Ishikawa (cell line): ENCODE data around the gene DIP2B.

Source experiments
- CEBPB ChIP-seq: IDR thresholded peaks from 2 replicates; pipeline ENCODE4 v1.6.1; 2012
- CREB1 ChIP-seq: IDR thresholded peaks from 2 replicates; pipeline ENCODE4 v1.6.1; 2012; ENCODE audit warnings: low read depth
- EGR1 ChIP-seq: IDR thresholded peaks from 2 replicates; pipeline ENCODE4 v1.6.1; 2012
- EP300 ChIP-seq: IDR thresholded peaks from 2 replicates; pipeline ENCODE4 v1.6.1; 2012; ENCODE audit warnings: borderline replicate concordance
- FOXM1 ChIP-seq: IDR thresholded peaks from 2 replicates; pipeline ENCODE4 v1.6.1; 2012; ENCODE audit warnings: low read depth, borderline replicate concordance
- NFIC ChIP-seq: IDR thresholded peaks from 2 replicates; pipeline ENCODE4 v1.6.1; 2012
- RAD21 ChIP-seq: IDR thresholded peaks from 2 replicates; pipeline ENCODE4 v1.6.1; 2012; ENCODE audit warnings: low read depth
- TAF1 ChIP-seq: IDR thresholded peaks from 2 replicates; pipeline ENCODE4 v1.6.1; 2012; ENCODE audit warnings: low read depth, mild to moderate bottlenecking
- TCF12 ChIP-seq: IDR thresholded peaks from 2 replicates; pipeline ENCODE4 v1.6.1; 2012; ENCODE audit warnings: low read depth
- TEAD4 ChIP-seq: IDR thresholded peaks from 2 replicates; pipeline ENCODE4 v1.6.1; 2012
- YY1 ChIP-seq: IDR thresholded peaks from 2 replicates; pipeline ENCODE4 v1.6.1; 2012; ENCODE audit warnings: low read depth
- ZBTB7A ChIP-seq: IDR thresholded peaks from 2 replicates; pipeline ENCODE4 v1.6.1; 2012; ENCODE audit warnings: low read depth
- TF ChIP-seq, protein P1 (sequence below): IDR thresholded peaks from 2 replicates; pipeline ENCODE4 v1.6.1; 2012; ENCODE audit warnings: low read depth, mild to moderate bottlenecking
- TF ChIP-seq, protein P2 (sequence below): IDR thresholded peaks from 2 replicates; pipeline ENCODE4 v1.6.1; 2012
- TF ChIP-seq, protein P3 (sequence below): IDR thresholded peaks from 2 replicates; pipeline ENCODE4 v1.6.1; 2012

The DIP2B gene

DNA sequence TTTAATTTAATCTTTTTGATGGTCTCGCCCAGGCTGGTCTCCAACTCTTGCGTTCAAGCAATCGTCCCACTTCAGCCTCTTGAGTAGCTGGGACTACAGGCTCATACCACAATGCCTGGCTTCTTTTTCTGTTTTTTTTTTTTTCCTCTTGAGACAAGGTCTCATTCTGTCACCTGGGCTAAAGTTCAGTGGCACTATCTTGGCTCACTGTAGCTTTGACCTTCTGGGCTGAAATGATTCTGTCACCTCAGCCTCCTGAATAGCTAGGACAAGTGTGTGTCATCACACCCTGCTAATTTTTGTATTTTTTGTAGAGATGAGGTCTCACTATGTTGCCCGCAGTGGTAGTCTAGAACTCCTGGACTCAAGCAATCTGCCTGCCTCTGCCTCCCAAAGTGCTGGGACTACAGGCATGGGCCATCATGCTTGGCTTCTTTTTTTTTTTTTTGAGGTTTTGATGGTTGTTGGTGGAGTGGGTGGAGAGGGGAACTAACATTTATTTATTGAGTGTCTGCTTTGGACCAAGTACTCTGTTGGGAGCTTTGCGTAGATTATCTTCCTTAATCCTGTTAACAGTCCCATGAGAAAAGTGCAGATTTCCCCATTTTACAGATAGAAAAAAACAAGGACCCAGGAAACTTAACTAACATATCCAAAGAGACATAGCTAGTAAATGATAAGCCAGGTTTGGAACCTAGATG, 102.0 kb downstream of the DIP2B start:
- TF ChIP-seq EP300 (no peak), CREB1 (no peak), CEBPB (no peak), YY1 (no peak), NFIC (no peak), TAF1 (no peak), FOXM1 (no peak), EGR1 (no peak)

DNA sequence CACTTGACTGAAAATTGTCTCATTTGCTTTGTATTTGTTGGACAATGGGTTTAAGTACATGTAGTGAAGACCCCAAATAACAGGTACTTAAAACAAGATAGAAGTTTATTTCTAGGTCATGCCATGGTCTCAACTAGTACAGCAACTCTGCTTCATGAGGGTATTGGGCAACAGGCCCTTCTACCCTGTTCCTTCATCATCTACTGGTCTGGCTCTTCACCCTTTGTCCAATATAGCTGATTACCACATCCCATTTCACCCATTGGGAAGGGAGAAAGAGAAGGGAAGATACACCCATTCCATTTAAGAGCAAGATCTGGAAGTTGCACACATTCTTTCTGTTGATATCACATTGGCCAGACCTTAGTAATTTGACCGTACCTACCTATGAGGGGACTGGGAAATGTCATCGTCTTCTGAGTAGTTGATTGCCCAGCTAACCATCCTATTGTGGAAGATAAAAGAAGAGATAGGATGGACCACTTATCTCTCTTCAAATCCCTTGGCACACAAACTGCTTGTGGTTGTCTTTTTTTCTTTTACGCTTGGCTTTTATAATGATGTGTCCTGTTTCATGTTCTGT, 104.6 kb downstream of the DIP2B start:
- TF ChIP-seq TCF12 (no peak), NFIC (no peak), TEAD4 (no peak), YY1 (no peak), CREB1 (no peak), FOXM1 (no peak), RAD21 (no peak), CEBPB (no peak), EP300 (no peak), EGR1 (no peak), ZBTB7A (no peak), TAF1 (no peak)
- TF ChIP-seq, protein P1, sequence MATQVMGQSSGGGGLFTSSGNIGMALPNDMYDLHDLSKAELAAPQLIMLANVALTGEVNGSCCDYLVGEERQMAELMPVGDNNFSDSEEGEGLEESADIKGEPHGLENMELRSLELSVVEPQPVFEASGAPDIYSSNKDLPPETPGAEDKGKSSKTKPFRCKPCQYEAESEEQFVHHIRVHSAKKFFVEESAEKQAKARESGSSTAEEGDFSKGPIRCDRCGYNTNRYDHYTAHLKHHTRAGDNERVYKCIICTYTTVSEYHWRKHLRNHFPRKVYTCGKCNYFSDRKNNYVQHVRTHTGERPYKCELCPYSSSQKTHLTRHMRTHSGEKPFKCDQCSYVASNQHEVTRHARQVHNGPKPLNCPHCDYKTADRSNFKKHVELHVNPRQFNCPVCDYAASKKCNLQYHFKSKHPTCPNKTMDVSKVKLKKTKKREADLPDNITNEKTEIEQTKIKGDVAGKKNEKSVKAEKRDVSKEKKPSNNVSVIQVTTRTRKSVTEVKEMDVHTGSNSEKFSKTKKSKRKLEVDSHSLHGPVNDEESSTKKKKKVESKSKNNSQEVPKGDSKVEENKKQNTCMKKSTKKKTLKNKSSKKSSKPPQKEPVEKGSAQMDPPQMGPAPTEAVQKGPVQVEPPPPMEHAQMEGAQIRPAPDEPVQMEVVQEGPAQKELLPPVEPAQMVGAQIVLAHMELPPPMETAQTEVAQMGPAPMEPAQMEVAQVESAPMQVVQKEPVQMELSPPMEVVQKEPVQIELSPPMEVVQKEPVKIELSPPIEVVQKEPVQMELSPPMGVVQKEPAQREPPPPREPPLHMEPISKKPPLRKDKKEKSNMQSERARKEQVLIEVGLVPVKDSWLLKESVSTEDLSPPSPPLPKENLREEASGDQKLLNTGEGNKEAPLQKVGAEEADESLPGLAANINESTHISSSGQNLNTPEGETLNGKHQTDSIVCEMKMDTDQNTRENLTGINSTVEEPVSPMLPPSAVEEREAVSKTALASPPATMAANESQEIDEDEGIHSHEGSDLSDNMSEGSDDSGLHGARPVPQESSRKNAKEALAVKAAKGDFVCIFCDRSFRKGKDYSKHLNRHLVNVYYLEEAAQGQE = no peak
- TF ChIP-seq, protein P2, sequence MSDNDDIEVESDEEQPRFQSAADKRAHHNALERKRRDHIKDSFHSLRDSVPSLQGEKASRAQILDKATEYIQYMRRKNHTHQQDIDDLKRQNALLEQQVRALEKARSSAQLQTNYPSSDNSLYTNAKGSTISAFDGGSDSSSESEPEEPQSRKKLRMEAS = no peak
- TF ChIP-seq, protein P3, sequence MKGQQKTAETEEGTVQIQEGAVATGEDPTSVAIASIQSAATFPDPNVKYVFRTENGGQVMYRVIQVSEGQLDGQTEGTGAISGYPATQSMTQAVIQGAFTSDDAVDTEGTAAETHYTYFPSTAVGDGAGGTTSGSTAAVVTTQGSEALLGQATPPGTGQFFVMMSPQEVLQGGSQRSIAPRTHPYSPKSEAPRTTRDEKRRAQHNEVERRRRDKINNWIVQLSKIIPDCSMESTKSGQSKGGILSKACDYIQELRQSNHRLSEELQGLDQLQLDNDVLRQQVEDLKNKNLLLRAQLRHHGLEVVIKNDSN = no peak

DNA sequence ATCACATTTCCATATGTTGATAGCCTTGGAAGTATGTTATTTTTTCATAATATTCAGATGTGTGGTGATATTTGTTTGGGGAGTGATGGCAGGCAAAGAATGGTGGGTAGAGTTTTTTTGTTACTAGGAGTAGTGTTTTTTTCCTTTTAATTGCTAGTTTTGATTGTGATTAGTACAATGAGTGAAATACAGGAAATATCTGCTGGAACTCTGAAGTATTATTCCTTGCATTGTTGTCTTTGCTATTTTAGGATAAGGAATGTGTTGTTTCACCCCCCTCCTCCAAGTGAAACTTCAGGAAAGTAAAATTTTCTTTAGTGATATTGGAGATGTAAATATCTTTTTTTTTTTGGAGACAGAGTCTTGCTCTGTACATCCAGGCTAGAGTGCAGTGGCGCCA, 105.4 kb downstream of the DIP2B start:
- TF ChIP-seq RAD21 (no peak), CEBPB (no peak)

DNA sequence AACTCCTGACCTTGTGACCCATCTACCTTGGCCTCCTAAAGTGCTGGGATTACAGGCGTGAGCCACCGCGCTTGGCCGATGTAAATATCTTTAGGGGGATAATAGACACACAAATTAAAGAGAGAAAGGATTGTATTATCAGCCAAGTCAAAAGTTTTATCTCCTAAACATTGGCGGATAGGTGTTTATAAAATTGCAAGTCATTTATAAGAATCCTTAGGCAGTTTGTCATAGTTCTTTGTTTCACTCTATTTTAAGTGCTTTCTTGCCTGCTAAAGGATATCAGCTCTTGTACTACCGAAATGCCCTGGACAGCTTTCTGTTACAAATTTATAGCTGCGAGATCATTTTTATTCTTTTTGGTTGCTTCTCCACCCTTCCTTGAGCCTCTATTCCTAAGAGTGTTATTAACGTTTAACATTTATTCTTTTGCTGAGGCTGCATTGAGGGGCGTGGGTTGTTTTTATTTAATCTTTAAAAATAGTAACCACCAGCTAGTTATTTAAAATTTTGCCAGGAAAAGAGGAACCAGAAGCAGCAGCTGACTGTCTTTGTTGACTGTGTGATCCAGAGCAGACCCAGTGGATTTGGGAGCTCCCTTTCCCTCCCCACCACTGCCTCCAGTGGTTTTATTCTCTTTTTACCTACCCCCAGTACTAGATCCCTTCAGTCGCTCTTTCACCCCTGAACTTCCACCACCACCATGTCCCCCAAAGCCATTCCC, 106.4 kb downstream of the DIP2B start:
- TF ChIP-seq TCF12 (no peak), NFIC (no peak), ZBTB7A (no peak), TEAD4 (no peak), RAD21 (no peak), CREB1 (no peak), FOXM1 (no peak), CEBPB (no peak), TAF1 (no peak), YY1 (no peak), EP300 (no peak), EGR1 (no peak)
- TF ChIP-seq, protein P1 = no peak
- TF ChIP-seq, protein P3 = no peak
- TF ChIP-seq, protein P2 = no peak

DNA sequence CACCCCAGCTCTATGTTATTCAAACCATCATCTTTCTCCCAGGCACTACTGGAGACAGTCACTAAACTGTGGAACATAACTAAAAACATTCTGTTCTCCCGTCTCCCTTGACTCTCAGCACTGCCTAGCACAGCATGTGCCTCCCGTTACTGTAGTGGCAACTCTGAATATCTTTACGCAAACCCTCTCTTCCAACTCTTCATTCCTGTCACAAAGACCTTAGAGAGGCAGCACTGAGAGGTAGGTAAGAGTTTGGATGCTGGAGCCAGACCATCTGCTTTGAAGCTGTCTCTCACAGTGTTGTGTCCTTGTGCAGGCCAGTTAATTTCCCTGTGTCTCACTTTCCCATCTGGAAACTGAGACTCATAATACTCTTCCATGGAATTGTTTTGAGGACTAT, 108.1 kb downstream of the DIP2B start:
- no peak for TF ChIP-seq TCF12
- TF ChIP-seq, protein P2 = no peak
- TF ChIP-seq, protein P3 = no peak
- no peak for TF ChIP-seq TAF1
- no peak for TF ChIP-seq CEBPB
- no peak for TF ChIP-seq EGR1
- no peak for TF ChIP-seq ZBTB7A
- TF ChIP-seq TEAD4 = no peak
- no peak for TF ChIP-seq EP300
- TF ChIP-seq, protein P1 = no peak
